Small intestine (tissue), 7 donors: ENCODE results near the gene PFAS. TPM values are rescaled to one million over a fixed set of nuclear protein-coding genes. Genes with fewer than 3 reads are reported as not detected.
A peak's percentile ranks its signal among the peaks of the same experiment; 100 is the strongest.

Experiments
- DNase-seq, 2 donors: peaks; one replicate each; pipeline versions ENCODE4 v3.0.0 to v3.0.0-alpha.2; 2013
- FAIRE-seq: peaks from 2 replicates; lab custom pipeline; 2012; peaks lifted over from hg19 to GRCh38; lab: Jason Lieb, UNC
- H3K27ac ChIP-seq, 3 donors: one replicate each; pipeline ENCODE4 v1.5.1; 2013; ENCODE audit warnings: low read length in 2 of 3, mild to moderate bottlenecking in 2 of 3, control low read depth in 1 of 3, inconsistent platforms in 1 of 3, low read depth in 1 of 3, moderate library complexity in 1 of 3
- H3K27me3 ChIP-seq, 3 donors: one replicate each; pipeline ENCODE4 v1.6.1; 2013; ENCODE audit warnings: low read length in 3 of 3, inconsistent platforms in 1 of 3; ENCODE audit not compliant: control insufficient read depth in 3 of 3, insufficient read depth in 3 of 3
- H3K36me3 ChIP-seq, 3 donors: one replicate each; pipeline ENCODE4 v1.6.1; 2013; ENCODE audit warnings: low read length in 3 of 3, inconsistent platforms in 1 of 3, low read depth in 1 of 3, mild to moderate bottlenecking in 1 of 3, moderate library complexity in 1 of 3; ENCODE audit not compliant: control insufficient read depth in 3 of 3, insufficient read depth in 2 of 3
- H3K4me1 ChIP-seq, 3 donors: one replicate each; pipeline ENCODE4 v1.6.1; 2013; ENCODE audit warnings: low read length in 2 of 3, inconsistent platforms in 1 of 3, low read depth in 1 of 3, mild to moderate bottlenecking in 1 of 3, moderate library complexity in 1 of 3; ENCODE audit not compliant: control insufficient read depth in 3 of 3, insufficient read depth in 2 of 3
- H3K4me3 ChIP-seq, 3 donors: one replicate each; pipeline ENCODE4 v1.5.1; 2013; ENCODE audit warnings: low read length in 3 of 3, control low read depth in 1 of 3, inconsistent platforms in 1 of 3, low read depth in 1 of 3, mild to moderate bottlenecking in 1 of 3, moderate library complexity in 1 of 3
- H3K9me3 ChIP-seq, 2 donors: one replicate each; pipeline ENCODE4 v1.6.1; 2013; ENCODE audit warnings: low read depth in 1 of 2, low read length in 1 of 2; ENCODE audit not compliant: control insufficient read depth in 2 of 2, insufficient read depth in 1 of 2
- WGBS, 3 donors: extraction: QIAGEN DNeasy Blood & Tissue Kit; methylation state at CpG; one replicate each; pipeline ENCODE4 v1.1.7; 2013; 5-methylcytosine and 5-hydroxymethylcytosine counted together
- polyA plus RNA-seq, 4 donors: library from polyadenylated mRNA; stranded (reverse) in 3 of 4; unstranded in 1 of 4; fragments of 200-250 nt in 3 of 4; fragments of 120-200 nt in 1 of 4; gene quantifications; one replicate each; pipeline versions ENCODE4 v1.2.1 to v1.2.3, GENCODE V29; 2013
- donor health status: healthy with polysubstance abuse.
- donor health status: control.
- donor health status: control.
- donor health status: Bipolar disorder and iron deficiency.
- donor health status: healthy.

Gene PFAS
- polyA plus RNA-seq, 4 donors = 6.9 to 21.4 (median 13.6) TPM

DNA sequence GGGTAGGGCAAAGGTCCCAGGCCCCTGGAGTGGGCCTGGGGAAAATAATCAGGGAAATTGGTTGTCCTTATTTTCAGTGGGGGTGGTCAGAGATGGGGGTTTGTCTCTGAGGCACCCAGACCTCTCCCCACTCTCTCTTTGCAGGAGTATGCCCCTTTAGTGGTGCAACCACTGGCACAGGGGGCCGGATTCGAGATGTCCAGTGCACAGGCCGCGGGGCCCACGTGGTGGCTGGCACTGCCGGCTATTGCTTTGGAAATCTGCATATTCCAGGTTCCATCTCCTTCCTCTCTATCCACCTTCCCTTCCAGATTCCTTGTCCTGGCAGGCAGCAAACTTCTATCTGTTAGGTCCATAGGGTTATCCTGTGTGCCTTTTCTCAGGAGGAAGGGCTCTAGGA is 7.6 kb downstream of the PFAS start:
- DNase-seq = no peak
- 97 to 100% (median 98%) methylated on average over 6 of the region's 6 CpGs for WGBS, 3 donors
- no peak for FAIRE-seq
- no peaks in the 10 kb centered on the region for H3K4me1 ChIP-seq
- H3K36me3 ChIP-seq = peaks cover 0 to 68% (median 4%) of the 10 kb centered on the region in 3 donors
- H3K27me3 ChIP-seq = no peaks in the 10 kb centered on the region
- H3K9me3 ChIP-seq = no peaks in the 10 kb centered on the region
- no peak overlapping the region for H3K4me3 ChIP-seq
- no peak overlapping the region for H3K27ac ChIP-seq

DNA sequence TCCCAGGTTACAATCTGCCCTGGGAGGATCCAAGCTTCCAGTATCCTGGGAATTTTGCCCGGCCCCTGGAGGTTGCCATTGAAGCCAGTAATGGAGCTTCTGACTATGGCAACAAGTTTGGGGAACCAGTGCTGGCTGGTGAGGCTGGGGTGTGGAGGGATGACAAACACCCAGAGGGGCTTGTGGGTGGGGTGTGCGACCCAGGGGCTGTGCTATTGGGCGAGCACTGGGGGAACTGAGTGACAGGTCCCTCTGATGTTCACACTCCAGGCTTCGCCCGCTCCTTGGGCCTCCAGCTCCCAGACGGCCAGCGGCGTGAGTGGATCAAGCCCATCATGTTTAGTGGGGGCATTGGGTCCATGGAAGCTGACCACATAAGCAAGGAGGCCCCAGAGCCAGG is 8.7 kb downstream of the PFAS start:
- DNase-seq (no peak), FAIRE-seq (no peak)
- WGBS, 3 donors = 92 to 99% (median 95%) methylated on average over 6 to 8 of the region's 8 CpGs
- Histone ChIP-seq H3K27me3 (no peaks in the 10 kb centered on the region), H3K27ac (no peak overlapping the region), H3K36me3 (peaks cover 0 to 73% (median 4%) of the 10 kb centered on the region in 3 donors), H3K4me3 (no peak overlapping the region), H3K9me3 (no peaks in the 10 kb centered on the region), H3K4me1 (no peaks in the 10 kb centered on the region)

DNA sequence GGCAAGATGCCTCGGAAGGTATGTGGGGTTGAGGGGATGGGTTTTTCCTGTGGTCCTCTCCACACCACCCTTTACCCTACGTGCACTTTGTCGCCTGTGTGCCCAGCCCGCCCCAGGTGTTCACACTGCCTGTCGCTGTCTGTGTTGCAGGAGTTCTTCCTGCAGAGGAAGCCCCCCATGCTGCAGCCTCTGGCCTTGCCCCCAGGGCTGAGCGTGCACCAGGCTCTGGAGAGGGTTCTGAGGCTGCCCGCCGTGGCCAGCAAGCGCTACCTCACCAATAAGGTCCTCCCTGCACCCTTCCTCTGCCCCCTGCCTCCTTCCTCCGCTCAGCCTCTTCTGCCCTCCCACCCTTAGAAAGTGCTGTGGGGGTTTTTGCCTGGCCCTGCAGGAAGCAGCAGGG is 15.2 kb downstream of the PFAS start:
- WGBS, 3 donors = 95 to 96% (median 96%) methylated on average over 9 to 10 of the region's 10 CpGs
- peaks cover 3 to 82% (median 8%) of the 10 kb centered on the region in 3 donors for H3K36me3 ChIP-seq
- DNase-seq (no peak), FAIRE-seq (no peak)
- no peaks in the 10 kb centered on the region for H3K4me1 ChIP-seq
- no peak overlapping the region for H3K27ac ChIP-seq
- H3K4me3 ChIP-seq = no peak overlapping the region
- H3K27me3 ChIP-seq = no peaks in the 10 kb centered on the region
- H3K9me3 ChIP-seq = no peaks in the 10 kb centered on the region

DNA sequence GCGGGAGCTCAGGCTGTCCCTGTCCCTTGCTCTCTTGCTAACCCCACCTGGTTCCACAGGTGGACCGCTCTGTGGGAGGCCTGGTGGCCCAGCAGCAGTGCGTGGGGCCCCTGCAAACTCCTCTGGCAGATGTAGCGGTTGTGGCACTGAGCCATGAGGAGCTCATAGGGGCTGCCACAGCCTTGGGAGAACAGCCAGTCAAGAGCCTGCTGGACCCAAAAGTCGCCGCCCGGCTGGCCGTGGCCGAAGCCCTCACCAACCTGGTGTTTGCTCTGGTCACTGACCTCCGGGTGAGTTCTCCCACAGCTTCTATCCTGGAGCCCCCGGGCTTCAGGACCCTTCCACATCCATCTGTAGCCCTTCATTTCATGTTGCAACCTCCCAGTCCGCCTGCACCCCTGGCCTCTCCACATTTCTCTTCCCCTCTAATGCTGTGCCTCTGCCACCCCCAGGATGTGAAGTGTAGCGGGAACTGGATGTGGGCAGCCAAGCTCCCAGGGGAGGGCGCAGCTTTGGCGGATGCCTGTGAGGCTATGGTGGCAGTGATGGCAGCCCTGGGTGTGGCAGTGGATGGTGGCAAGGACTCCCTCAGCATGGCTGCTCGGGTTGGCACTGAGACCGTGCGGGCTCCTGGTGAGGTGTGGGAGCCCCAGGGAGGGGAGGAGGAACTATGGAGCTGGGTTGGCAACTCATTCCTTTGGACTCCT is 15.9 kb downstream of the PFAS start:
- WGBS, 3 donors = 95 to 97% (median 96%) methylated on average over 17 to 18 of the region's 18 CpGs
- DNase-seq (no peak), FAIRE-seq (no peak)
- no peaks in the 10 kb centered on the region for H3K27me3 ChIP-seq
- peaks cover 3 to 80% (median 9%) of the 10 kb centered on the region in 3 donors for H3K36me3 ChIP-seq
- H3K27ac ChIP-seq = no peak overlapping the region
- no peak overlapping the region for H3K4me3 ChIP-seq
- no peaks in the 10 kb centered on the region for H3K4me1 ChIP-seq
- H3K9me3 ChIP-seq = no peaks in the 10 kb centered on the region

DNA sequence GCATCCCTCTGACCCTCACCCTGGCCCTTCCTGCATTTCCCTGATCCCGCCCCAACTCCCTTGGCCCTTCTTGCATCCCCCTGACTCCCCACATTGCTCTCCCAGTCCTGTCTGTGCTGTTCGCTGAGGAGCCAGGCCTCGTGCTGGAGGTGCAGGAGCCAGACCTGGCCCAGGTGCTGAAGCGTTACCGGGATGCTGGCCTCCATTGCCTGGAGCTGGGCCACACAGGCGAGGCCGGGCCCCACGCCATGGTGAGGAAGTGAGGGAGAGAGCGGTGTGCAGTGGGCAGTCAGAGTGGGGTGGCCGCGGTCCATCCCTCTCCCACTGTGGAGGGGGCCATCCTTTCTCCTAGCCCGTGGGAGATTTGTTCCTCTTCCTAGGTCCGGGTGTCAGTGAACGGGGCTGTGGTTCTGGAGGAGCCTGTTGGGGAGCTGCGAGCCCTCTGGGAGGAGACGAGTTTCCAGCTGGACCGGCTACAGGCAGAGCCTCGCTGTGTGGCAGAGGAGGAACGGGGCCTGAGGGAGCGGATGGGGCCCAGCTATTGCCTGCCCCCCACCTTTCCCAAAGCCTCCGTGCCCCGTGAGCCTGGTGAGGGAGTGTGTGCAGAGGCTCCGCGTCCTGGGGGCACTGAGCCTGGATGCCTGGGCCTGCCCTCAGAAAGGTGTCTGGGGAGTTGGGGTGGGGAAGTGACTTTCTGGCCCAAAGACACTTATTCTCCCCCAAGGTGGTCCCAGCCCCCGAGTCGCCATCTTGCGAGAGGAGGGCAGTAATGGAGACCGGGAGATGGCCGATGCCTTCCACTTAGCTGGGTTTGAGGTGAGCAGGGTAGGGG is 17.8 kb downstream of the PFAS start:
- Histone ChIP-seq H3K9me3 (no peaks in the 10 kb centered on the region), H3K4me3 (no peak overlapping the region), H3K36me3 (peaks cover 3 to 75% (median 9%) of the 10 kb centered on the region in 3 donors), H3K27ac (no peak overlapping the region), H3K4me1 (no peaks in the 10 kb centered on the region), H3K27me3 (no peaks in the 10 kb centered on the region)
- FAIRE-seq = no peak
- DNase-seq = no peak
- WGBS, 3 donors = 91 to 96% (median 94%) methylated on average over 28 to 29 of the region's 29 CpGs

DNA sequence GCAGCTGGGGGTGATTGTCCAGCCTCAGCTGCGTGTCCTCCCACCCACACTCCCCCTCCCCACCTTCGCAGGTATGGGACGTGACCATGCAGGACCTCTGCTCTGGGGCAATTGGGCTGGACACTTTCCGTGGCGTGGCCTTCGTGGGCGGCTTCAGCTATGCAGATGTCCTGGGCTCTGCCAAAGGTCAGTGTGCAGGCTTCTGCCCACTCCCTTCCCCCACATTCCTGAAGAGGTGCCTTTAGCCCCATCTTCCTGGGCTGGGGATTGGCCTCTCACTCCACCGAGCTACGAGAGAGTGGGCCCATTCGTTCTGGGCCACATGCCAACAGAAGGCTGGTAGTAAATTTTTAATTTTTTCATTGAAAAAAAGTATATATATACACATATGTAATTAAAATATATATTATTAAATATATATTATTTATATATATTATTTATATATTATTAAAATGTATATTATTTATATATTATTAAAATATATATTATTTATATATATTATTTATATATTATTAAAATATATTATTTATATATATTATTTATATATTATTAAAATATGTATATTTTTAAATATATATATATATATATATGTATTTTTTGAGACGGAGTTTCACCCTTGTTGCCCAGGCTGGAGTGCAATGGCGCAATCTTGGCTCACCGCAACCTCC is 18.5 kb downstream of the PFAS start:
- FAIRE-seq = peak; percentile 23
- no peak for DNase-seq
- no peak overlapping the region for H3K27ac ChIP-seq
- 90 to 93% (median 90%) methylated on average over 13 of the region's 13 CpGs for WGBS, 3 donors
- no peaks in the 10 kb centered on the region for H3K9me3 ChIP-seq
- H3K27me3 ChIP-seq = no peaks in the 10 kb centered on the region
- no peaks in the 10 kb centered on the region for H3K4me1 ChIP-seq
- H3K36me3 ChIP-seq = peaks cover 3 to 74% (median 9%) of the 10 kb centered on the region in 3 donors
- H3K4me3 ChIP-seq = no peak overlapping the region

DNA sequence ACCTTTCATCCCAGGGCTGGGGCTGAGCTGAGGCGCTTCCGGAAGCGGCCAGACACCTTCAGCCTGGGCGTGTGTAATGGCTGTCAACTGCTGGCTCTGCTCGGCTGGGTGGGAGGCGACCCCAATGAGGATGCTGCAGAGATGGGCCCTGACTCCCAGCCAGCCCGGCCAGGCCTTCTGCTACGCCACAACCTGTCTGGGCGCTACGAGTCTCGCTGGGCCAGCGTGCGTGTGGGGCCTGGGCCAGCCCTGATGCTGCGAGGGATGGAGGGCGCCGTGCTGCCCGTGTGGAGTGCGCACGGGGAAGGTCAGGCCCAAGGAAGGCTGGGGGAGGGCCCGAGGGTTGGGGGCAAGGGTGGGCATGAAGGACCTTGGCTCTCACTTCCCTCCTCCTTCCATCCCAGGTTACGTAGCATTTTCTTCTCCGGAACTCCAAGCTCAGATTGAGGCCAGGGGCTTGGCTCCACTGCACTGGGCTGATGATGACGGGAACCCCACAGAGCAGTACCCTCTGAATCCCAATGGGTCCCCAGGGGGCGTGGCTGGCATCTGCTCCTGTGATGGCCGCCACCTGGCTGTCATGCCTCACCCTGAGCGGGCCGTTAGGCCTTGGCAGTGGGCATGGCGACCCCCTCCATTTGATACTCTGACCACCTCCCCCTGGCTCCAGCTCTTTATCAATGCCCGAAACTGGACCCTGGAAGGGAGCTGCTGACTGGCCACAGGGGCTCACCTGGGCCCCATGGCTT is 19.6 kb downstream of the PFAS start:
- H3K27me3 ChIP-seq = no peaks in the 10 kb centered on the region
- FAIRE-seq = no peak
- DNase-seq = no peak
- no peak overlapping the region for H3K4me3 ChIP-seq
- H3K27ac ChIP-seq = no peak overlapping the region
- WGBS, 3 donors = 92% methylated on average over 29 of the region's 29 CpGs
- H3K9me3 ChIP-seq = no peaks in the 10 kb centered on the region
- H3K36me3 ChIP-seq = peaks cover 3 to 63% (median 9%) of the 10 kb centered on the region in 3 donors
- peaks cover 0 to 7% (median 0%) of the 10 kb centered on the region in 3 donors for H3K4me1 ChIP-seq

DNA sequence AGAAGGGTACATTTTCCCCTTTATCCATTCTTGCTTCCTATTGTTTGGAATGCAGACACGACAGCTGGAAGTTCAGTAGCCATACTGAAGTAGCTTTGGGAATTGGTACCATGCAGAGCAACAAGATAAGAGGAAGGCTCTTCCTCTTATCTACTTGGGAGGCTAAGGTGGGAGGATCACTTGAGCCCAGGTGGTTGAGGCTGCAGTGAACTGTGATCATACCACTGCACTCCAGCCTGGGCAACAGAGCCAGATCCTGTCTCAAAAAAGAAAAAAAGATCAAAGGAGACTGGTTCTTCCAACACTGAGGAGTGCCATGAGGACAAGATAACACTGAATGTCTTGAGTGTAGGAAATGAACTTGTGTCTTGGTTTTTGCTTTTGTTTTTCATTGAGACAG is 23.3 kb downstream of the PFAS start:
- DNase-seq (no peak), FAIRE-seq (no peak)
- Histone ChIP-seq H3K4me1 (peaks cover 0 to 17% (median 0%) of the 10 kb centered on the region in 3 donors), H3K27me3 (no peaks in the 10 kb centered on the region), H3K36me3 (peaks cover under 1 to 26% (median 3%) of the 10 kb centered on the region in 3 donors), H3K4me3 (no peak overlapping the region), H3K9me3 (no peaks in the 10 kb centered on the region), H3K27ac (no peak overlapping the region)
- WGBS, 3 donors = 81 to 94% (median 89%) methylated on average over 1 of the region's 1 CpG
